GM12878 (cell line): ENCODE data around the gene PAPSS2. TPM values are rescaled to one million over a fixed set of nuclear protein-coding genes. Genes with fewer than 3 reads are reported as not detected.

Experiments
- ATAC-seq: fragments of 200-7000 bp; cut with Tn5 transposase; 3 replicates; pipeline ENCODE4 v1.9.1; 2020; ENCODE audit warnings: mild to moderate bottlenecking, moderate library complexity
- BruUV-seq: library from RNA; stranded (reverse); fragments of 400-500 nt; replicated peaks from 2 replicates; lab custom pipeline; 2021; lab: Mats Ljungman, UMichigan
- CTCF ChIA-PET: fragments of 300-600 bp; sonication (Branson Sonifier 250); formaldehyde crosslinking; extraction: SDS; loops from one replicate; lab custom pipeline; 2021; ENCODE audit warnings: inconsistent platforms; lab: Yijun Ruan, JAX
- POLR2A ChIA-PET: fragments of 350-600 bp; formaldehyde crosslinking; extraction: SDS; loops from one replicate; lab custom pipeline; 2021; ENCODE audit warnings: inconsistent platforms; lab: Charles Lee
- RAD21 ChIA-PET: fragments of 300-600 bp; sonication (Branson Sonifier 250); formaldehyde crosslinking; loops from one replicate; lab custom pipeline; 2023; ENCODE audit warnings: antibody characterized with exemption; ENCODE audit not compliant: unreplicated experiment; lab: Charles Lee
- SMC1A ChIA-PET: fragments of 300-600 bp; sonication (Branson Sonifier 250); formaldehyde crosslinking; loops from one replicate; lab custom pipeline; 2023; ENCODE audit not compliant: unreplicated experiment, uncharacterized antibody; lab: Charles Lee
- DNase-seq: peaks from one replicate; pipeline ENCODE4 v3.0.0-alpha.2; 2011; ENCODE audit warnings: low read depth, low spot score
- FAIRE-seq: peaks from 3 replicates; lab custom pipeline; 2011; peaks lifted over from hg19 to GRCh38; lab: Jason Lieb, UNC
- H2AFZ ChIP-seq: 2 replicates; pipeline ENCODE4 v1.6.0; 2011; ENCODE audit warnings: low read depth, low read length, control low read depth; ENCODE audit not compliant: control insufficient read depth
- H3K27ac ChIP-seq: 2 replicates; pipeline ENCODE4 v1.5.1; 2011; ENCODE audit warnings: control low read depth; ENCODE audit not compliant: control insufficient read depth, insufficient read depth
- H3K27me3 ChIP-seq, 2 experiments: replicated peaks in 1 of 2; 2 replicates each; pipeline versions ENCODE4 v1.6.0 to v1.6.1; 2011; ENCODE audit warnings: low read length in 1 of 2; ENCODE audit not compliant: control insufficient read depth in 2 of 2, insufficient read depth in 2 of 2
- H3K36me3 ChIP-seq, 2 experiments: 2 replicates each; pipeline ENCODE4 v1.5.1; 2011; ENCODE audit warnings: low read length in 1 of 2; ENCODE audit not compliant: control insufficient read depth in 2 of 2, insufficient read depth in 2 of 2
- H3K4me1 ChIP-seq: 2 replicates; pipeline ENCODE4 v1.6.1; 2011; ENCODE audit warnings: mild to moderate bottlenecking, low read length, moderate library complexity, mixed read lengths; ENCODE audit not compliant: control insufficient read depth, insufficient read depth
- H3K4me2 ChIP-seq: 2 replicates; pipeline ENCODE4 v1.6.0; 2011; ENCODE audit warnings: control low read depth; ENCODE audit not compliant: control insufficient read depth, insufficient read depth
- H3K4me3 ChIP-seq: fragments of 200-600 bp; sonication (generic); 2 replicates; pipeline ENCODE4 v1.5.1; 2016
- H3K79me2 ChIP-seq: 2 replicates; pipeline ENCODE4 v1.6.0; 2011; ENCODE audit warnings: low read length; ENCODE audit not compliant: control insufficient read depth, insufficient read depth
- H3K9ac ChIP-seq: 2 replicates; pipeline ENCODE4 v1.8.0; 2011; ENCODE audit warnings: low read length, control low read depth, mixed read lengths; ENCODE audit not compliant: control insufficient read depth, insufficient read depth
- H3K9me3 ChIP-seq: replicated peaks from 3 replicates; pipeline ENCODE4 v1.5.1; 2011; ENCODE audit warnings: mild to moderate bottlenecking, low read length; ENCODE audit not compliant: control insufficient read depth, insufficient read depth
- H4K20me1 ChIP-seq: 2 replicates; pipeline ENCODE4 v1.6.0; 2011; ENCODE audit not compliant: control insufficient read depth, insufficient read depth
- BACH1 ChIP-seq: fragments of 450-650 bp; IDR thresholded peaks from 2 replicates; pipeline ENCODE4 v1.6.1; 2017; ENCODE audit warnings: mild to moderate bottlenecking, borderline replicate concordance
- BRCA1 ChIP-seq: IDR thresholded peaks from 2 replicates; pipeline ENCODE4 v1.6.1; 2011; ENCODE audit warnings: low read depth, low read length, improper control_type of control experiment
- CHD1 ChIP-seq: IDR thresholded peaks from 2 replicates; pipeline ENCODE4 v1.6.1; 2012; ENCODE audit warnings: low read depth, low read length, improper control_type of control experiment
- CHD2 ChIP-seq: IDR thresholded peaks from 2 replicates; pipeline ENCODE4 v1.6.1; 2011; ENCODE audit warnings: low read depth, low read length, improper control_type of control experiment, borderline replicate concordance
- ETV6 ChIP-seq, 2 experiments: fragments of 450-650 bp in 1 of 2; IDR thresholded peaks in 1 of 2; conservative IDR thresholded peaks in 1 of 2; 2 replicates each; pipeline ENCODE4 v1.6.1; 2014; ENCODE audit warnings: antibody characterized with exemption in 1 of 2, borderline replicate concordance in 1 of 2, low read depth in 1 of 2, mild to moderate bottlenecking in 1 of 2, moderate library complexity in 1 of 2
- NFIC ChIP-seq: IDR thresholded peaks from 2 replicates; pipeline ENCODE4 v1.6.1; 2012; ENCODE audit warnings: low read depth, mild to moderate bottlenecking, inconsistent platforms, low read length, moderate library complexity
- SIN3A ChIP-seq: IDR thresholded peaks from 2 replicates; pipeline ENCODE4 v1.6.1; 2012; ENCODE audit warnings: low read depth, low read length, improper control_type of control experiment
- TAF1 ChIP-seq: IDR thresholded peaks from 2 replicates; pipeline ENCODE4 v1.6.1; 2011; ENCODE audit warnings: mild to moderate bottlenecking, low read depth, low read length, borderline replicate concordance
- TCF3 ChIP-seq: IDR thresholded peaks from 2 replicates; pipeline ENCODE4 v1.6.1; 2012; ENCODE audit warnings: low read depth, mild to moderate bottlenecking, low read length, borderline replicate concordance; ENCODE audit not compliant: insufficient read depth
- WRNIP1 ChIP-seq: IDR thresholded peaks from 2 replicates; pipeline ENCODE4 v1.6.1; 2011; ENCODE audit warnings: low read depth, low read length, improper control_type of control experiment, borderline replicate concordance
- ZNF622 ChIP-seq: fragments of 450-650 bp; IDR thresholded peaks from 2 replicates; pipeline ENCODE4 v1.6.1; 2017; ENCODE audit warnings: mild to moderate bottlenecking, inconsistent platforms
- in situ Hi-C: fragments of 300-500 bp; cut with MboI; formaldehyde crosslinking; loops from 9 replicates; pipeline ENCODE4 v1.14.3; 2018; ENCODE audit warnings: mixed read lengths
- intact Hi-C: fragments of 100-400 bp; cut with micrococcal nuclease; formaldehyde crosslinking; loops from one replicate; pipeline ENCODE4 v1.14.2; 2022; ENCODE audit not compliant: unreplicated experiment
- polyA plus RNA-seq, 11 experiments: library from polyadenylated mRNA; depleted of rRNA in 4 of 11; unstranded in 6 of 11; stranded (reverse) in 5 of 11; fragments of >200 nt; fragmentation: Nextera tagmentation in 4 of 11; fragmentation: Illumina TruSeq in 1 of 11; extraction: Ambion mirVana in 4 of 11; extraction: Trizol in 1 of 11; gene quantifications; 1 replicate in 1 of 11; 2 replicates in 10 of 11; pipeline versions ENCODE4 v1.2.1 to v1.2.3, GENCODE V29; 2011 to 2016; ENCODE audit warnings: inconsistent platforms in 2 of 11, missing spikeins in 2 of 11, low read depth in 1 of 11
- total RNA-seq, 4 experiments: library from RNA; depleted of rRNA in 3 of 4; stranded (reverse); fragments of >200 nt in 3 of 4; fragmentation: Illumina TruSeq in 1 of 4; extraction: Trizol in 1 of 4; gene quantifications; 2 replicates each; pipeline versions ENCODE4 v1.2.1 to v1.2.3, GENCODE V29; 2013 to 2021
- TF ChIP-seq, protein P1 (sequence below): IDR thresholded peaks from 2 replicates; pipeline ENCODE4 v1.6.1; 2012; ENCODE audit warnings: low read depth, low read length, improper control_type of control experiment
- TF ChIP-seq, protein P2 (sequence below): fragments of 450-650 bp; IDR thresholded peaks from 2 replicates; pipeline ENCODE4 v1.6.1; 2017; ENCODE audit warnings: borderline replicate concordance

Gene PAPSS2
- total and polyA plus RNA-seq, 10 of the 15 experiments (the other 5 are each of a cell fraction or from before 2014, with no cell fraction given), result 0.15 to 2.1 (median 0.37) TPM

DNA sequence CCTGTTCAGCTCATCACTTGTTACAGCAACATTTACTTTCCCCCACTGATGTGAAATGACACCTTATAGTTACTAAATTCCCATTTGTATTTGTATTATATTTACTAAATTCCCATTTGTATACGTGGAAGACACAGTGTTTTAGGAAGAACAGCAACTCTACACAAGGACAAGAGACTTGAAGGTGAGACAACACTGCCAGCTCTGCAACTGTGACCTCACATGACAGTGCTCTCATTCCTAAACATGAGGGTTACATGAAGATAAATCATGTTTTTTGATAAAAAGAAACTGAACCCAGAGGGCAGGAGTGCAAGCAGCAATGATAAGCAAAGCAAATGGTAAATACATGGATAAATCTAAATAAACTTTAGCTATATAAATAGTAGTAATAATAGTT lies 98.0 kb downstream of the PAPSS2 start (continued):
- TF ChIP-seq ZNF622, result no peak
- no peak for TF ChIP-seq BACH1
- TF ChIP-seq, protein P1, sequence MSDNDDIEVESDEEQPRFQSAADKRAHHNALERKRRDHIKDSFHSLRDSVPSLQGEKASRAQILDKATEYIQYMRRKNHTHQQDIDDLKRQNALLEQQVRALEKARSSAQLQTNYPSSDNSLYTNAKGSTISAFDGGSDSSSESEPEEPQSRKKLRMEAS, result no peak

DNA sequence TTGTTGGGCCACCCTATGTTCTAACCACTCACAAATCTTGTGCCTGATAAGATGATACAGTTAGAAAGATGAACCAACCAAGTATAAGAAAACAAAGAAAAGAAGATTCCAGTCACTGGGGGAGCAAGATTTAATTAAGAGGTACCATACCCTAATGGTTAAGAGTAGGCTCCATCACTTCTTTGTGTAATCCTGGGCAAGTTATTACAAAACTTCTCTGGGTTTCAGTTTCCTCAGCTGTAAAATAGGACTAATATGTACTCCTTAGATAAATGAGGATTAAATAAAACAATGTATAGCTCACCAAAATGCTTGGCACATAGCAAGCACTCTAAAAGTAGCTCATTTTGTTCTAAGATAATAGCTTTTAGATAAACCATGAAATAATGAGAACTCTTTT lies 99.9 kb downstream of the PAPSS2 start:
- no peak overlapping the region for H2AFZ ChIP-seq
- no peaks in the 10 kb centered on the region for H3K9me3 ChIP-seq
- ATAC-seq, result no peak
- POLR2A ChIA-PET, result interaction anchor here (1.0 kb wide), 1 partner anchor 58 kb away, joined by 4 read pairs; the partner anchor contains the start of gene ATAD1
- intact Hi-C loops, result no loop called here
- TF ChIP-seq ETV6 (conservative IDR thresholded peaks at IDR 0.05 in 1 of 2, IDR thresholded peaks at IDR 0.05 in 1 of 2; ENCODE audit: borderline replicate concordance in 1 of 2, low read depth in 1 of 2), result no peak
- TF ChIP-seq, protein P2, sequence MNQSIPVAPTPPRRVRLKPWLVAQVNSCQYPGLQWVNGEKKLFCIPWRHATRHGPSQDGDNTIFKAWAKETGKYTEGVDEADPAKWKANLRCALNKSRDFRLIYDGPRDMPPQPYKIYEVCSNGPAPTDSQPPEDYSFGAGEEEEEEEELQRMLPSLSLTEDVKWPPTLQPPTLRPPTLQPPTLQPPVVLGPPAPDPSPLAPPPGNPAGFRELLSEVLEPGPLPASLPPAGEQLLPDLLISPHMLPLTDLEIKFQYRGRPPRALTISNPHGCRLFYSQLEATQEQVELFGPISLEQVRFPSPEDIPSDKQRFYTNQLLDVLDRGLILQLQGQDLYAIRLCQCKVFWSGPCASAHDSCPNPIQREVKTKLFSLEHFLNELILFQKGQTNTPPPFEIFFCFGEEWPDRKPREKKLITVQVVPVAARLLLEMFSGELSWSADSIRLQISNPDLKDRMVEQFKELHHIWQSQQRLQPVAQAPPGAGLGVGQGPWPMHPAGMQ, result no peak
- no peak for TF ChIP-seq BRCA1
- TF ChIP-seq, protein P1, result no peak
- no peak for TF ChIP-seq CHD1
- no peak for TF ChIP-seq TAF1
- no peak for TF ChIP-seq SIN3A
- no peak for TF ChIP-seq TCF3
- TF ChIP-seq CHD2, result no peak
- TF ChIP-seq NFIC, result no peak
- TF ChIP-seq WRNIP1, result no peak
- CTCF ChIA-PET, result interaction anchor here (0.6 to 1.3 kb wide), 6 partner anchors 13 to 226 kb away, joined by 3 to 5 read pairs (median 3); no protein-coding TSS in a partner anchor
- in situ Hi-C loops, result no loop called here
- H4K20me1 ChIP-seq, result no peaks in the 10 kb centered on the region
- no TSS peak for BruUV-seq
- H3K36me3 ChIP-seq, result peaks cover 3 to 26% of the 10 kb centered on the region in 2 experiments; a peak in 3 of 4 replicates
- no peak overlapping the region for H3K9ac ChIP-seq
- no peak overlapping the region for H3K4me3 ChIP-seq
- H3K27me3 ChIP-seq, result no peaks in the 10 kb centered on the region
- FAIRE-seq, result no peak
- no peaks in the 10 kb centered on the region for H3K79me2 ChIP-seq
- H3K4me1 ChIP-seq, result no peaks in the 10 kb centered on the region
- no peak for DNase-seq
- no peak overlapping the region for H3K27ac ChIP-seq
- RAD21 ChIA-PET, result interaction anchor here (1.5 kb wide), 1 partner anchor 14 kb away, joined by 3 read pairs; no protein-coding TSS in a partner anchor
- SMC1A ChIA-PET, result interaction anchor here (0.8 to 3.1 kb wide), 5 partner anchors 8 to 796 kb away, joined by 3 to 10 read pairs (median 3); no protein-coding TSS in a partner anchor
- H3K4me2 ChIP-seq, result no peak overlapping the region
